Measurements from ENCODE around the gene PABPN1.

DNA sequence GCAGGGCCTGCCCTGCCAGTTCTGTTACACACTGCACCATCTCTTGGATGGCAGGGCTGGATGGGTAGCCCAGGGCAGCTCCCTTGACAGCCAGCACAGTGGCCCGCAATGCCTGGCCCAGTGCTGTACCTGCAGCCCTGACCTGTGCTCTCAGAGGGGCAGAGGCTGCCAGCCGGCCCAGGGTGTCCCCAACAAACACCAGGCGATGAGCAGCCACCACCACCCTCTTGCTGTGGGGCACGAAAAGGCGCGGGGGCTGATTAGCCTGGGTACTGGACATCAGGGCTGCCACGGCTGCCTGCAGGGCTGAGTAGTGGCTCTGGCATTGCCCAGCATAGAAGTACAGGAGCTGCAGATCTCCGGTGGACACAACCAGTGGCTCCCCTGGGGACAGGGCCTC is 36.0 kb downstream of the PABPN1 start:
- TF ChIP-seq, protein P1, sequence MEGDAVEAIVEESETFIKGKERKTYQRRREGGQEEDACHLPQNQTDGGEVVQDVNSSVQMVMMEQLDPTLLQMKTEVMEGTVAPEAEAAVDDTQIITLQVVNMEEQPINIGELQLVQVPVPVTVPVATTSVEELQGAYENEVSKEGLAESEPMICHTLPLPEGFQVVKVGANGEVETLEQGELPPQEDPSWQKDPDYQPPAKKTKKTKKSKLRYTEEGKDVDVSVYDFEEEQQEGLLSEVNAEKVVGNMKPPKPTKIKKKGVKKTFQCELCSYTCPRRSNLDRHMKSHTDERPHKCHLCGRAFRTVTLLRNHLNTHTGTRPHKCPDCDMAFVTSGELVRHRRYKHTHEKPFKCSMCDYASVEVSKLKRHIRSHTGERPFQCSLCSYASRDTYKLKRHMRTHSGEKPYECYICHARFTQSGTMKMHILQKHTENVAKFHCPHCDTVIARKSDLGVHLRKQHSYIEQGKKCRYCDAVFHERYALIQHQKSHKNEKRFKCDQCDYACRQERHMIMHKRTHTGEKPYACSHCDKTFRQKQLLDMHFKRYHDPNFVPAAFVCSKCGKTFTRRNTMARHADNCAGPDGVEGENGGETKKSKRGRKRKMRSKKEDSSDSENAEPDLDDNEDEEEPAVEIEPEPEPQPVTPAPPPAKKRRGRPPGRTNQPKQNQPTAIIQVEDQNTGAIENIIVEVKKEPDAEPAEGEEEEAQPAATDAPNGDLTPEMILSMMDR (IDR thresholded peaks at IDR 0.05) = no peak
- TF ChIP-seq POLR2A (IDR thresholded peaks at IDR 0.05) = no peak

All from uterus (tissue), 2 donors.